ENCODE measurements around the gene ALPK3. TPM values are rescaled to one million over a fixed set of nuclear protein-coding genes. Genes with fewer than 3 reads are reported as not detected.
"Not testable (repeated sequence)": the region's sequence is repeated elsewhere in the genome, so short reads cannot be mapped to it uniquely, and the experiment has no call there.

ALPK3 gene
- total RNA-seq, 1 donor from 2014 or later: 10.8 TPM

GRCh38 chr15:84840255-84840654, 23.1 kb downstream of the ALPK3 start:
- no peak for DNase-seq (ENCODE audit: extremely low spot score, unreplicated experiment)
- no peak overlapping the region for H3K4me3 Mint-ChIP-seq
- H3K4me1 Mint-ChIP-seq (ENCODE audit: unreplicated experiment): no peaks in the 10 kb centered on the region
- no peak overlapping the region for H3K27ac Mint-ChIP-seq
- H3K36me3 Mint-ChIP-seq: no peaks in the 10 kb centered on the region
- no peaks in the 10 kb centered on the region for H3K27me3 Mint-ChIP-seq
- TF ChIP-seq CTCF (conservative IDR thresholded peaks at IDR 0.05): no peak
- no peaks in the 10 kb centered on the region for H3K9me3 Mint-ChIP-seq

GRCh38 chr15:84840741-84841429, 23.7 kb downstream of the ALPK3 start:
- Mint-ChIP-seq H3K4me1 (ENCODE audit: unreplicated experiment) (no peaks in the 10 kb centered on the region), H3K27me3 (no peaks in the 10 kb centered on the region), H3K36me3 (peaks cover 4% of the 10 kb centered on the region), H3K27ac (no peak overlapping the region), H3K4me3 (no peak overlapping the region), H3K9me3 (no peaks in the 10 kb centered on the region)
- TF ChIP-seq CTCF (conservative IDR thresholded peaks at IDR 0.05): no peak
- no peak for DNase-seq (ENCODE audit: extremely low spot score, unreplicated experiment)

- no peak for TF ChIP-seq CTCF (conservative IDR thresholded peaks at IDR 0.05)
- peaks cover 12% of the 10 kb centered on the region for H3K36me3 Mint-ChIP-seq
- H3K27me3 Mint-ChIP-seq: no peaks in the 10 kb centered on the region
- no peaks in the 10 kb centered on the region for H3K9me3 Mint-ChIP-seq
- no peak overlapping the region for H3K4me3 Mint-ChIP-seq
- H3K27ac Mint-ChIP-seq: no peak overlapping the region
- DNase-seq (ENCODE audit: extremely low spot score, unreplicated experiment): no peak
- no peaks in the 10 kb centered on the region for H3K4me1 Mint-ChIP-seq (ENCODE audit: unreplicated experiment)
These were observed 25.6 kb downstream of the ALPK3 start for GRCh38 chr15:84842781-84843180.

GRCh38 chr15:84844964-84845363, 27.8 kb downstream of the ALPK3 start:
- DNase-seq (ENCODE audit: extremely low spot score, unreplicated experiment): no peak
- H3K9me3 Mint-ChIP-seq: no peaks in the 10 kb centered on the region
- no peaks in the 10 kb centered on the region for H3K27me3 Mint-ChIP-seq
- no peaks in the 10 kb centered on the region for H3K4me1 Mint-ChIP-seq (ENCODE audit: unreplicated experiment)
- H3K4me3 Mint-ChIP-seq: no peak overlapping the region
- peaks cover 12% of the 10 kb centered on the region for H3K36me3 Mint-ChIP-seq
- no peak overlapping the region for H3K27ac Mint-ChIP-seq
- no peak for TF ChIP-seq CTCF (conservative IDR thresholded peaks at IDR 0.05)

- not testable (repeated sequence) for H3K9me3 Mint-ChIP-seq; DNase-seq (ENCODE audit: extremely low spot score, unreplicated experiment); H3K4me3 Mint-ChIP-seq; H3K27me3 Mint-ChIP-seq; H3K27ac Mint-ChIP-seq; H3K4me1 Mint-ChIP-seq (ENCODE audit: unreplicated experiment)
- peaks cover 12% of the 10 kb centered on the region for H3K36me3 Mint-ChIP-seq
- peak; percentile 80 for TF ChIP-seq CTCF (conservative IDR thresholded peaks at IDR 0.05)
These were observed 28.5 kb downstream of the ALPK3 start for GRCh38 chr15:84845631-84846030.

All from type B pancreatic cell (in vitro differentiated cells).